ENCODE results near the gene WFS1.

The WFS1 gene

GRCh38 chr4:6228158-6229067 lies 41.2 kb upstream of the WFS1 start:
- Histone ChIP-seq H3K27me3 (ENCODE audit: control insufficient read depth in 1 of 2, insufficient read depth in 2 of 2, low read length in 2 of 2) (peaks cover 3 to 8% of the 10 kb centered on the region in 2 donors), H3K9me3 (ENCODE audit: control insufficient read depth in 1 of 2, low read length in 2 of 2) (no peaks in the 10 kb centered on the region), H3K36me3 (ENCODE audit: control insufficient read depth in 1 of 2, insufficient read depth in 2 of 2, low read length in 2 of 2) (no peaks in the 10 kb centered on the region), H3K4me1 (ENCODE audit: control insufficient read depth in 1 of 2, insufficient read depth in 2 of 2, low read length in 2 of 2) (no peaks in the 10 kb centered on the region), H3K4me3 (ENCODE audit: low read depth in 1 of 2, low read length in 2 of 2) (no peak overlapping the region), H3K9ac (ENCODE audit: low read depth in 1 of 2, low read length in 2 of 2) (no peak overlapping the region), H3K27ac (ENCODE audit: low read depth, low read length) (no peak overlapping the region)

- no peak overlapping the region for H3K4me3 ChIP-seq (ENCODE audit: low read depth in 1 of 2, low read length in 2 of 2)
- no peaks in the 10 kb centered on the region for H3K4me1 ChIP-seq (ENCODE audit: control insufficient read depth in 1 of 2, insufficient read depth in 2 of 2, low read length in 2 of 2)
- peaks cover 3% of the 10 kb centered on the region in 2 donors for H3K27me3 ChIP-seq (ENCODE audit: control insufficient read depth in 1 of 2, insufficient read depth in 2 of 2, low read length in 2 of 2)
- no peak overlapping the region for H3K27ac ChIP-seq (ENCODE audit: low read depth, low read length)
- no peaks in the 10 kb centered on the region for H3K36me3 ChIP-seq (ENCODE audit: control insufficient read depth in 1 of 2, insufficient read depth in 2 of 2, low read length in 2 of 2)
- no peak overlapping the region for H3K9ac ChIP-seq (ENCODE audit: low read depth in 1 of 2, low read length in 2 of 2)
- H3K9me3 ChIP-seq (ENCODE audit: control insufficient read depth in 1 of 2, low read length in 2 of 2): no peaks in the 10 kb centered on the region
Measured at GRCh38 chr4:6229095-6229494, 40.6 kb upstream of the WFS1 start.

- Histone ChIP-seq H3K4me3 (ENCODE audit: low read depth in 1 of 2, low read length in 2 of 2) (no peak overlapping the region), H3K9ac (ENCODE audit: low read depth in 1 of 2, low read length in 2 of 2) (no peak overlapping the region), H3K27me3 (ENCODE audit: control insufficient read depth in 1 of 2, insufficient read depth in 2 of 2, low read length in 2 of 2) (peaks cover 0 to 3% of the 10 kb centered on the region in 2 donors)
Measured at GRCh38 chr4:6229671-6230501, 39.8 kb upstream of the WFS1 start.

GRCh38 chr4:6230502-6230785 lies 39.2 kb upstream of the WFS1 start:
- no peak overlapping the region for H3K4me3 ChIP-seq (ENCODE audit: low read depth in 1 of 2, low read length in 2 of 2)
- no peaks in the 10 kb centered on the region for H3K9me3 ChIP-seq (ENCODE audit: control insufficient read depth in 1 of 2, low read length in 2 of 2)
- no peak overlapping the region for H3K27ac ChIP-seq (ENCODE audit: low read depth, low read length)
- H3K27me3 ChIP-seq (ENCODE audit: control insufficient read depth in 1 of 2, insufficient read depth in 2 of 2, low read length in 2 of 2): peaks cover 0 to 2% of the 10 kb centered on the region in 2 donors
- H3K4me1 ChIP-seq (ENCODE audit: control insufficient read depth in 1 of 2, insufficient read depth in 2 of 2, low read length in 2 of 2): no peaks in the 10 kb centered on the region
- H3K9ac ChIP-seq (ENCODE audit: low read depth in 1 of 2, low read length in 2 of 2): no peak overlapping the region
- no peaks in the 10 kb centered on the region for H3K36me3 ChIP-seq (ENCODE audit: control insufficient read depth in 1 of 2, insufficient read depth in 2 of 2, low read length in 2 of 2)

More at GRCh38 chr4:6229671-6230501, 39.8 kb upstream of the WFS1 start:
- no peaks in the 10 kb centered on the region for H3K4me1 ChIP-seq (ENCODE audit: control insufficient read depth in 1 of 2, insufficient read depth in 2 of 2, low read length in 2 of 2)
- no peak overlapping the region for H3K27ac ChIP-seq (ENCODE audit: low read depth, low read length)
- H3K9me3 ChIP-seq (ENCODE audit: control insufficient read depth in 1 of 2, low read length in 2 of 2): no peaks in the 10 kb centered on the region
- H3K36me3 ChIP-seq (ENCODE audit: control insufficient read depth in 1 of 2, insufficient read depth in 2 of 2, low read length in 2 of 2): no peaks in the 10 kb centered on the region

GRCh38 chr4:6230827-6231662 lies 38.6 kb upstream of the WFS1 start:
- H3K27me3 ChIP-seq (ENCODE audit: control insufficient read depth in 1 of 2, insufficient read depth in 2 of 2, low read length in 2 of 2): no peaks in the 10 kb centered on the region
- H3K9me3 ChIP-seq (ENCODE audit: control insufficient read depth in 1 of 2, low read length in 2 of 2): no peaks in the 10 kb centered on the region
- H3K27ac ChIP-seq (ENCODE audit: low read depth, low read length): no peak overlapping the region
- no peak overlapping the region for H3K4me3 ChIP-seq (ENCODE audit: low read depth in 1 of 2, low read length in 2 of 2)
- no peaks in the 10 kb centered on the region for H3K4me1 ChIP-seq (ENCODE audit: control insufficient read depth in 1 of 2, insufficient read depth in 2 of 2, low read length in 2 of 2)
- no peaks in the 10 kb centered on the region for H3K36me3 ChIP-seq (ENCODE audit: control insufficient read depth in 1 of 2, insufficient read depth in 2 of 2, low read length in 2 of 2)
- H3K9ac ChIP-seq (ENCODE audit: low read depth in 1 of 2, low read length in 2 of 2): no peak overlapping the region

GRCh38 chr4:6231663-6232165 lies 37.9 kb upstream of the WFS1 start:
- H3K9ac ChIP-seq (ENCODE audit: low read depth in 1 of 2, low read length in 2 of 2): no peak overlapping the region
- no peaks in the 10 kb centered on the region for H3K9me3 ChIP-seq (ENCODE audit: control insufficient read depth in 1 of 2, low read length in 2 of 2)
- H3K36me3 ChIP-seq (ENCODE audit: control insufficient read depth in 1 of 2, insufficient read depth in 2 of 2, low read length in 2 of 2): no peaks in the 10 kb centered on the region

GRCh38 chr4:6232836-6233785 lies 36.5 kb upstream of the WFS1 start:
- Histone ChIP-seq H3K4me1 (ENCODE audit: control insufficient read depth in 1 of 2, insufficient read depth in 2 of 2, low read length in 2 of 2) (no peaks in the 10 kb centered on the region), H3K27ac (ENCODE audit: low read depth, low read length) (no peak overlapping the region), H3K9ac (ENCODE audit: low read depth in 1 of 2, low read length in 2 of 2) (no peak overlapping the region), H3K36me3 (ENCODE audit: control insufficient read depth in 1 of 2, insufficient read depth in 2 of 2, low read length in 2 of 2) (no peaks in the 10 kb centered on the region), H3K27me3 (ENCODE audit: control insufficient read depth in 1 of 2, insufficient read depth in 2 of 2, low read length in 2 of 2) (no peaks in the 10 kb centered on the region), H3K4me3 (ENCODE audit: low read depth in 1 of 2, low read length in 2 of 2) (no peak overlapping the region), H3K9me3 (ENCODE audit: control insufficient read depth in 1 of 2, low read length in 2 of 2) (no peaks in the 10 kb centered on the region)

More at GRCh38 chr4:6231663-6232165, 37.9 kb upstream of the WFS1 start:
- Histone ChIP-seq H3K27me3 (ENCODE audit: control insufficient read depth in 1 of 2, insufficient read depth in 2 of 2, low read length in 2 of 2) (no peaks in the 10 kb centered on the region), H3K27ac (ENCODE audit: low read depth, low read length) (no peak overlapping the region), H3K4me1 (ENCODE audit: control insufficient read depth in 1 of 2, insufficient read depth in 2 of 2, low read length in 2 of 2) (no peaks in the 10 kb centered on the region), H3K4me3 (ENCODE audit: low read depth in 1 of 2, low read length in 2 of 2) (no peak overlapping the region)

- Histone ChIP-seq H3K4me3 (ENCODE audit: low read depth in 1 of 2, low read length in 2 of 2) (no peak overlapping the region), H3K27me3 (ENCODE audit: control insufficient read depth in 1 of 2, insufficient read depth in 2 of 2, low read length in 2 of 2) (no peaks in the 10 kb centered on the region), H3K27ac (ENCODE audit: low read depth, low read length) (no peak overlapping the region), H3K9me3 (ENCODE audit: control insufficient read depth in 1 of 2, low read length in 2 of 2) (no peaks in the 10 kb centered on the region), H3K4me1 (ENCODE audit: control insufficient read depth in 1 of 2, insufficient read depth in 2 of 2, low read length in 2 of 2) (no peaks in the 10 kb centered on the region), H3K36me3 (ENCODE audit: control insufficient read depth in 1 of 2, insufficient read depth in 2 of 2, low read length in 2 of 2) (no peaks in the 10 kb centered on the region), H3K9ac (ENCODE audit: low read depth in 1 of 2, low read length in 2 of 2) (no peak overlapping the region)
Measured at GRCh38 chr4:6233929-6234328, 35.7 kb upstream of the WFS1 start.

- Histone ChIP-seq H3K27ac (ENCODE audit: low read depth, low read length) (no peak overlapping the region), H3K36me3 (ENCODE audit: control insufficient read depth in 1 of 2, insufficient read depth in 2 of 2, low read length in 2 of 2) (no peaks in the 10 kb centered on the region), H3K9me3 (ENCODE audit: control insufficient read depth in 1 of 2, low read length in 2 of 2) (no peaks in the 10 kb centered on the region), H3K9ac (ENCODE audit: low read depth in 1 of 2, low read length in 2 of 2) (no peak overlapping the region), H3K4me3 (ENCODE audit: low read depth in 1 of 2, low read length in 2 of 2) (no peak overlapping the region), H3K4me1 (ENCODE audit: control insufficient read depth in 1 of 2, insufficient read depth in 2 of 2, low read length in 2 of 2) (no peaks in the 10 kb centered on the region), H3K27me3 (ENCODE audit: control insufficient read depth in 1 of 2, insufficient read depth in 2 of 2, low read length in 2 of 2) (no peaks in the 10 kb centered on the region)
Measured at GRCh38 chr4:6235012-6235411, 34.6 kb upstream of the WFS1 start.

All from duodenal mucosa (tissue), 2 donors.